ENCODE results near the gene MSN. TPM values are rescaled to one million over a fixed set of nuclear protein-coding genes. Genes with fewer than 3 reads are reported as not detected.

The MSN gene
- total RNA-seq, 2 donors from 2014 or later: 451 to 569 TPM

DNA sequence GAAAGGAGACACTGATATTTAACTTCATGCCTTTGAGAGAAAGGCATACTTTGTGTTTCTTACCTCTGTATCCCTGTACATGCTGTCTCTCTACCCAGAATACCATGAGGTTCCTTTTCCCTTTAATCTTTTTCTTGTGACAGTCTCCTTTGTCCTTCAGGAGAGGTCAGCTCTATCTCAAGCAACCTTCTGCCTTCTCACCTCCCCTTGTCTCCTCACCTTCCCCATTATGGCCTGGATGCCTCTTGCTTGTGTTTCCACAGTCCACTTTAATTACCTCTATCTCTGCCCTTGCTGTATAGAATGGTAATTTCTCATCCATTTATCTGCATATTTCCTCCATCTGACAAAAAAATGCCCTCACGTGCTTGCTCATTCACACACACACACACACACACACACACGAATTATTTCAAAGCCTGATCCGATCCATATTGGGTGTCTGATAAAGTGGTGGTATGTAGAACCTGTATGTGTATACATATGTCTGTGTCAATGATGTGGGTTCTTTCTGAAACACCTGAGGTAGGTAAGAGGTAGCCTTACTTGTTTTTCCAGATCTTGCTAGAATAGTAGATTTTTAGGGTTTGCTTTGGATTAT is 28.5 kb downstream of the MSN start:
- Mint-ChIP-seq H3K9me3 (no peaks in the 10 kb centered on the region), H3K36me3 (peaks cover 0 to 11% of the 10 kb centered on the region in 2 donors)
- ATAC-seq: no peak

DNA sequence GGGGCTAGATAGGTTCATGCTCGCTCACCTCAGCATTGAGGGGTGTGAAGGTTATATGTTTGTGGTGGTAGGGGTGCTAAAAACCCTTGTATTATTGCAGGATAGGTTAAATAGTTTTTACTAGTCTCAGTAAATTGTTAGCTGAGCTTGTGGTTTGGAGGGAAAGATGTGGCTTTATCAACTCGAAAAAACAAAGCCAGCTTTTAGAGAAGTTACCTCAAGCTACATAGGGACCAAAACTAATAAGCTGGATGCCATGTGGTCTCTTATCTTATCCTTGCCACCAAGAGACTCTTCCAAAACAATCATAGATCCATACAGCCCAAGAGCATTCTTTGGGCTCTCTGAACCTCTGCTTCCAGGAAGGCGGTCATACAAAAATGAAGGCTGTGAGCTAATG is 29.2 kb downstream of the MSN start:
- DNase-seq (ENCODE audit: low spot score in 2 of 2): no peak
- no peaks in the 10 kb centered on the region for H3K9me3 Mint-ChIP-seq
- no peak for ATAC-seq
- peak overlapping the region; percentile 94 to 97 for H3K27ac Mint-ChIP-seq
- H3K36me3 Mint-ChIP-seq: peaks cover 5 to 16% of the 10 kb centered on the region in 2 donors

More for the DNA sequence above, 28.5 kb downstream of the MSN start:
- H3K27ac Mint-ChIP-seq: peak overlapping the region; percentile 94 to 97
- no peak for DNase-seq (ENCODE audit: low spot score in 2 of 2)

- H3K36me3 Mint-ChIP-seq: peaks cover 6 to 16% of the 10 kb centered on the region in 2 donors
- peak overlapping the region; percentile 94 for H3K27ac Mint-ChIP-seq
- no peak for DNase-seq (ENCODE audit: low spot score in 2 of 2)
- no peaks in the 10 kb centered on the region for H3K9me3 Mint-ChIP-seq
- ATAC-seq: no peak
Measured at GRCh38 chrX:65697211-65697641, 29.8 kb downstream of the MSN start.

GRCh38 chrX:65697915-65698796 is 30.7 kb downstream of the MSN start:
- peak in 1 of 2 donors; percentile 59 for DNase-seq (ENCODE audit: low spot score in 2 of 2)
- H3K9me3 Mint-ChIP-seq: no peaks in the 10 kb centered on the region
- peak overlapping the region; percentile 90 to 94 for H3K27ac Mint-ChIP-seq
- peak; percentile 89 for ATAC-seq
- H3K36me3 Mint-ChIP-seq: peaks cover 6 to 19% of the 10 kb centered on the region in 2 donors

DNA sequence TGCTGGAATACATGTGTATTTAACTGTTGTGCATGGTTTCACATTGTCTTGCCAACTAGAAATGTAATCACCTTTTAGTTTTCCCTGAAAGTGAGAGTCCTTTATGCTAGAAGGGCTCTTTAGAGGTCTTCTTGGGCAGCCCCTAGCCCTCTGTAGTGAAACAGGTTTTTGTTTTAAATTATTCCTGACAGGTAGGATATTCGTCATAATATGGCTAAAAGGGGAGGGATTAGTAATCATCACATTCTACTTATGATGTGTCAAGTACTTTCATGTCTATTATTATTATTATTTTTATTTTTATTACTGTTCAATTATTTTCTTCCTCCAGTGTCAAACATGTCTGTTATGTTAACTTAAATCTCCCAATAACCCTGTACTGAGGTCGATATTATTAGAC is 35.5 kb downstream of the MSN start:
- DNase-seq (ENCODE audit: low spot score in 2 of 2): no peak
- peaks cover 14 to 19% of the 10 kb centered on the region in 2 donors for H3K36me3 Mint-ChIP-seq
- H3K27ac Mint-ChIP-seq: peak overlapping the region; percentile 81 to 97
- H3K9me3 Mint-ChIP-seq: no peaks in the 10 kb centered on the region
- no peak for ATAC-seq

GRCh38 chrX:65705439-65705838 is 38.0 kb downstream of the MSN start:
- no peak for DNase-seq (ENCODE audit: low spot score in 2 of 2)
- peaks cover 19 to 31% of the 10 kb centered on the region in 2 donors for H3K36me3 Mint-ChIP-seq

GRCh38 chrX:65706041-65706828 is 38.8 kb downstream of the MSN start:
- DNase-seq (ENCODE audit: low spot score in 2 of 2) (peak; percentile 45 to 82), ATAC-seq (peak; percentile 86 to 89)
- peak overlapping the region; percentile 96 to 97 for H3K27ac Mint-ChIP-seq
- no peaks in the 10 kb centered on the region for H3K9me3 Mint-ChIP-seq
- H3K36me3 Mint-ChIP-seq: peaks cover 19 to 29% of the 10 kb centered on the region in 2 donors

More at GRCh38 chrX:65705439-65705838, 38.0 kb downstream of the MSN start:
- no peaks in the 10 kb centered on the region for H3K9me3 Mint-ChIP-seq
- H3K27ac Mint-ChIP-seq: peak overlapping the region; percentile 96 to 97
- peak; percentile 1 to 6 for ATAC-seq

DNA sequence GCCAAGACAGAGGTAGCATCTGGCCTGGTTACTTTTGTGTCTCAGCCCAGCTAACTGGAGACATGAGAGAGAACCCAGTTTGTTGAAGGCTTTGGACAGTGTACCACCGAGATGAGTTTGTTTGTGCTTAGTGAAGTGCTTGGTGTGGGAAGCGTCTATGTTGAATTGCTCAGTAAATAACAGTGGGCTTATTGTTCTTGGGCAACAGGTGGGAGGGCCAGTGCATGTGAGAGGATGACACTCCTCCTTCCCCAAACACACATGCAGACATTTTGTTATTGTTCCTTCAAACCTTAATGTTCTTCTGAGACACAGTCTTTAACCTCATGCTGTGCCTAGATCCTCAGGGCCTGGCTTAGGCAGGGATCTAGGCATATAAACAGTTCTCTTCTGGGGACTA is 39.7 kb downstream of the MSN start:
- peaks cover 17 to 26% of the 10 kb centered on the region in 2 donors for H3K36me3 Mint-ChIP-seq
- DNase-seq (ENCODE audit: low spot score in 2 of 2): no peak
- H3K9me3 Mint-ChIP-seq: no peaks in the 10 kb centered on the region
- no peak for ATAC-seq
- H3K27ac Mint-ChIP-seq: peak overlapping the region; percentile 96 to 97

- peak overlapping the region in 1 of 2 donors; percentile 73 for H3K27ac Mint-ChIP-seq
- H3K36me3 Mint-ChIP-seq: peaks cover 23 to 27% of the 10 kb centered on the region in 2 donors
- no peaks in the 10 kb centered on the region for H3K9me3 Mint-ChIP-seq
- no peak for DNase-seq (ENCODE audit: low spot score in 2 of 2)
- no peak for ATAC-seq
Measured at GRCh38 chrX:65712005-65712806, 44.8 kb downstream of the MSN start.

- DNase-seq (ENCODE audit: low spot score in 2 of 2): no peak
- H3K36me3 Mint-ChIP-seq: peaks cover 24 to 32% of the 10 kb centered on the region in 2 donors
- no peaks in the 10 kb centered on the region for H3K9me3 Mint-ChIP-seq
- H3K27ac Mint-ChIP-seq: no peak overlapping the region
- ATAC-seq: no peak
Measured at GRCh38 chrX:65718538-65718937, 51.1 kb downstream of the MSN start.

DNA sequence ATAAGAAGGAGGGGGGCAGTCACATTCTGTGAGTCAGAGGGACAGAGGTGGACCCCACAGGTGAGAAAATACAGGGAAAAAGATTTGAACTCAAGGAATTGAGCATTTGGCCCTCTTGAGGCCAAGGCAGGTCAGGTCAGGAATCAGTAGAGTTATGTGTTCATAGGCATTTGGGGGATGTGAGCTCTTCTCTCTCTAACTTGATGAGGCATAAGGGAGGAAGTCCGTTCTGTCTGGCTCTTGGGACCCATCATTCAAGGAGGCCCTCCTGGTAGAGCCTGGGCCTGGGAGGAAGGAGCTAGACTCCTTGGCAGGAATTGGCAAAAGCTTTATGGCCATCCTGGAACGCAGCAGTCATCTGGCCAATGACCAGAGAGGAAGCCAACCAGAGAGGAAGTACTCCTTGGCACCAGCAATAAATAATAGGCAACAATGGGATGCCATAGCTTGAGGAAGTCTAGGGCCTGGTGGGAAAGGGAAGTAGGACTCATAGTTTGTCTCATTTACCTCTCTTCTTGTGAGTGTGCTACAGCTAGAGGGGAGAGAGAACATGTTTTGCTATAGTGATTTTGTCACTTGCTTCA is 53.0 kb downstream of the MSN start:
- Mint-ChIP-seq H3K9me3 (no peaks in the 10 kb centered on the region), H3K36me3 (peaks cover 28 to 39% of the 10 kb centered on the region in 2 donors), H3K27ac (peak overlapping the region; percentile 29 to 95)
- no peak for ATAC-seq
- DNase-seq (ENCODE audit: low spot score in 2 of 2): no peak

GRCh38 chrX:65723706-65724105 is 56.3 kb downstream of the MSN start:
- Mint-ChIP-seq H3K36me3 (peaks cover 28 to 42% of the 10 kb centered on the region in 2 donors), H3K27ac (peak overlapping the region; percentile 79 to 85), H3K9me3 (no peaks in the 10 kb centered on the region)
- ATAC-seq (peak; percentile 92 to 94), DNase-seq (ENCODE audit: low spot score in 2 of 2) (peak in 1 of 2 donors; percentile 12)

DNA sequence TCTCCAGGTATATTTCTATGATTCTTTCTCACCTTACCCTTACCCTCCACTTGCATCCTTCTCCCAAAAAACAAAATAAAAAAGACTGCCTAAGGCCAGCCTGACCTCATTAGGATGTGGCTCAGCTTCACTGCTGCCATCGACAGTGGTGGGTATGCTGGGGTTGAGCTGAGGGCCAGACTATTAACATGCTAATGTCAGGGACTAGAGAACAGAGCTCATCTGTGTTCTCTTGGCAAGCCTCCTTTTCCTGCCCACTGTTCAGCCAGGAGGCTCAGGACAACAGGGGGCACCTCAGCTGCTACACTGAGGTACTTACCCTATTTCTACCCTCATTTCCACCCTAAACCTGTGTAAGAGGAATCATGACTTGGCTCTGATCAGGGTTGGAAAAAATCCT is 59.3 kb downstream of the MSN start:
- H3K36me3 Mint-ChIP-seq: peaks cover 32 to 47% of the 10 kb centered on the region in 2 donors
- no peaks in the 10 kb centered on the region for H3K9me3 Mint-ChIP-seq
- DNase-seq (ENCODE audit: low spot score in 2 of 2): no peak
- no peak for ATAC-seq
- H3K27ac Mint-ChIP-seq: peak overlapping the region; percentile 40 to 85

DNA sequence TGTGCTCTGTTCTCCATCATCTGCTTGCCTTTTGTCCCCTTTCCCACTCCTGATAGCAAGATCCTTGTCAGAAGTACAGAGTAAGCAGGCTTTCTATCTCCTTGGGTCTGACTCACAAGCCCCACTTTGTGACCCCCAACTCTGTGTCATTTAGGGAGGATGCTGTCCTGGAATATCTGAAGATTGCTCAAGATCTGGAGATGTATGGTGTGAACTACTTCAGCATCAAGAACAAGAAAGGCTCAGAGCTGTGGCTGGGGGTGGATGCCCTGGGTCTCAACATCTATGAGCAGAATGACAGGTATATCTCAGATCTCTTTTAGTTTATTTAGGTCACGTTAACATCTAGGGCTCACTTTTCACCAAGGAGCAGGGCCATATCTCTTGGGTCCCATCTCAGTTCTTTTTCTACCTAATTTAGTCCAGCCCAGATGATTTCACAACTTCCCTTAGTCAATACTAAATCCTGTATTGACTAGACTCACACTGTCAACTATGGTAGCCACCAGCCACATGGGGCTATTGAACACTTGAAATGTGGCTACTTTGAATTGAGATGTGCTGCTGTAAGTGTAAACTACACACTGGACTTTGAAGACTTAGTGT is 64.3 kb downstream of the MSN start:
- Mint-ChIP-seq H3K36me3 (peaks cover 49 to 61% of the 10 kb centered on the region in 2 donors), H3K9me3 (no peaks in the 10 kb centered on the region), H3K27ac (peak overlapping the region; percentile 61 to 88)
- ATAC-seq (peak; percentile 49 to 79), DNase-seq (ENCODE audit: low spot score in 2 of 2) (no peak)

- Mint-ChIP-seq H3K9me3 (no peaks in the 10 kb centered on the region), H3K27ac (peak overlapping the region; percentile 76 to 79), H3K36me3 (peaks cover 25 to 47% of the 10 kb centered on the region in 2 donors)
- no peak for DNase-seq (ENCODE audit: low spot score in 2 of 2)
- peak; percentile 43 to 45 for ATAC-seq
Measured at GRCh38 chrX:65740909-65741308, 73.5 kb downstream of the MSN start.

All from activated naive CD4-positive, alpha-beta T cell treated with anti-CD3 and anti-CD28 coated beads, Interleukin-2, amount 50 U/mL, for 72 hours (primary cell).